Activated effector memory CD4-positive, alpha-beta T cell treated with Interleukin-2 at 50 U/mL for 16 hours (primary cell): ENCODE results near the gene HDAC3.

Experiments used
- DNase-seq: peaks from one replicate; pipeline ENCODE4 v3.0.0-alpha.2; 2020

HDAC3 gene

GRCh38 chr5:141636413-141637122 is at the start of gene HDAC3, which contains the start of gene RELL2:
Gene HDAC3, minus strand, starts transcription at chr5:141636849. Its CDS starts 59 bp downstream, at chr5:141636790.
Gene RELL2, plus strand, starts transcription at chr5:141636997. Its CDS starts 1,229 bp downstream, at chr5:141638226.
- DNase-seq, result peak; percentile 93

- no peak for DNase-seq
Measured at GRCh38 chr5:141685591-141685990, 48.9 kb upstream of the HDAC3 start.

GRCh38 chr5:141683596-141684141 is 47.0 kb upstream of the HDAC3 start:
- no peak for DNase-seq

GRCh38 chr5:141681695-141682641 is 45.3 kb upstream of the HDAC3 start, which contains the start of gene ARAP3:
Gene ARAP3, minus strand, starts transcription at chr5:141682230. Its CDS starts 1,744 bp downstream, at chr5:141680486.
- peak; percentile 30 for DNase-seq

- DNase-seq, result no peak
Measured at GRCh38 chr5:141681295-141681694, 44.6 kb upstream of the HDAC3 start.

- no peak for DNase-seq
Measured at GRCh38 chr5:141680751-141681201, 44.1 kb upstream of the HDAC3 start.

- no peak for DNase-seq
Measured at GRCh38 chr5:141680178-141680577, 43.5 kb upstream of the HDAC3 start.

GRCh38 chr5:141677415-141677814 is 40.8 kb upstream of the HDAC3 start:
- DNase-seq, result no peak

GRCh38 chr5:141675672-141676071 is 39.0 kb upstream of the HDAC3 start:
- DNase-seq, result no peak

- no peak for DNase-seq
Measured at GRCh38 chr5:141674747-141675146, 38.1 kb upstream of the HDAC3 start.

GRCh38 chr5:141672841-141673813 is 36.5 kb upstream of the HDAC3 start:
- DNase-seq, result no peak

GRCh38 chr5:141672071-141672840 is 35.6 kb upstream of the HDAC3 start:
- DNase-seq, result no peak

GRCh38 chr5:141669520-141669919 is 32.9 kb upstream of the HDAC3 start:
- DNase-seq, result no peak

GRCh38 chr5:141668601-141669265 is 32.1 kb upstream of the HDAC3 start:
- no peak for DNase-seq

- DNase-seq, result no peak
Measured at GRCh38 chr5:141665995-141666940, 29.6 kb upstream of the HDAC3 start.

- peak; percentile 65 for DNase-seq
Measured at GRCh38 chr5:141664733-141665461, 28.2 kb upstream of the HDAC3 start.

GRCh38 chr5:141663506-141663905 is 26.9 kb upstream of the HDAC3 start:
- no peak for DNase-seq

GRCh38 chr5:141662028-141662427 is 25.4 kb upstream of the HDAC3 start:
- DNase-seq, result no peak
